NCI-H774 (cell line): ENCODE measurements around the gene WDR88.
"Not testable (repeated sequence)": the region's sequence is repeated elsewhere in the genome, so short reads cannot be mapped to it uniquely, and the experiment has no call there.

Experiments
- DNase-seq: peaks from one replicate; lab custom pipeline; 2025; lab: John Stamatoyannopoulos, UW

WDR88 gene

DNA sequence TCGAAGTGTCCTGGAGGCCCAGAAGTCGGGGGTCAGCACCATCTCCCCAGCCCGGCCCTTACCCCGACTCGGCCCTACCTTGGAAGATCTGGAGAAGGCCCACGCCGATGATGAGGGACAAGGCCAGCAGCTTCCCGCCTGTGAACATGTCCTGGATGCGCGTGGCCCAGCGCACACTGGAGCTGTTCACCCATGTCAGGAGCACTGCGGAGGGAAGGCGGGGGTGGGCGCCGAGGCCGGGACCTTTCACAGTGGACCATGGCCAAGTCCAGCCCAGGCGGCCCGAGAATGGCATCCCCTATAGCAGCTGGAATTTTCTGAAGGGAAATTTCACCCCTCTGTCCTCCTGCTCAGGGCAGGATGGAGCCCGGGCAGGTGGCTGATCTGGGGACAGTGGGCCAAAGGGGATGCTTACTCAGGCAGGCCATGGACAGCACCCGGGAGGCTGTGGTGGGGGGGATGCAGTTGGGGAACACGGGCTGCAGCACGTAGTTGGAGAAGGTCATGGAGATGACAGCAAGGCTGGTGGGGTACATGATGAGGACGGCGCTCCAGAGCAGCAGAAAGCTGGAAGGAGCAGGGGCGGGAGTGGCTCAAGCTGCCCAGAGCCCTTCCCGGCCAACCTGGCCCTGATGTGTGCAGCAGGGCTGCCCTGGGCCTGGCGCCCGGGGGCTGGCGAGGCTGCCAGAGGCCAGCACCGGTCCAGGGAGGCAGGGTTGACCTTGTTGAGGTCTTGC is 80.7 kb downstream of the WDR88 start:
- DNase-seq: no peak

DNA sequence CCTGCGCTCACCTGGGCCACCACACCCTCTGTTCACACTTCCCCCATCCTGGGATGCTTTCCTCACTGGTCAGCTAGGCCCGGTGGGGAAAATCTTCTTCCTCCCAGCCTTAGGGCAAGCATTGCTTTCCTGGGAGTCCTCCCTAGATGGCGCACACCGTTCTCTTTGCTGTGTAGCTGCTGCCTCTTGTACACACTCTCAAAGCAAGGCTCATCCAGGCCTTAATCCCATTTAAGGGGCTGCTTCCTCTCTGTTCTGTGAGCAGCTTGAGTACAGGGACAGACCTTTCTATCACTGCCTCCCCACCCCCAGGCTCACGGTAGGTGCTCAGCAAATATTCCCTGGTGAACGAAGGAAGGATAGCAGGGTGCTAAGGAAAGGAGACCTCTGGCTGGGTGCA is 82.7 kb downstream of the WDR88 start:
- DNase-seq: no peak

DNA sequence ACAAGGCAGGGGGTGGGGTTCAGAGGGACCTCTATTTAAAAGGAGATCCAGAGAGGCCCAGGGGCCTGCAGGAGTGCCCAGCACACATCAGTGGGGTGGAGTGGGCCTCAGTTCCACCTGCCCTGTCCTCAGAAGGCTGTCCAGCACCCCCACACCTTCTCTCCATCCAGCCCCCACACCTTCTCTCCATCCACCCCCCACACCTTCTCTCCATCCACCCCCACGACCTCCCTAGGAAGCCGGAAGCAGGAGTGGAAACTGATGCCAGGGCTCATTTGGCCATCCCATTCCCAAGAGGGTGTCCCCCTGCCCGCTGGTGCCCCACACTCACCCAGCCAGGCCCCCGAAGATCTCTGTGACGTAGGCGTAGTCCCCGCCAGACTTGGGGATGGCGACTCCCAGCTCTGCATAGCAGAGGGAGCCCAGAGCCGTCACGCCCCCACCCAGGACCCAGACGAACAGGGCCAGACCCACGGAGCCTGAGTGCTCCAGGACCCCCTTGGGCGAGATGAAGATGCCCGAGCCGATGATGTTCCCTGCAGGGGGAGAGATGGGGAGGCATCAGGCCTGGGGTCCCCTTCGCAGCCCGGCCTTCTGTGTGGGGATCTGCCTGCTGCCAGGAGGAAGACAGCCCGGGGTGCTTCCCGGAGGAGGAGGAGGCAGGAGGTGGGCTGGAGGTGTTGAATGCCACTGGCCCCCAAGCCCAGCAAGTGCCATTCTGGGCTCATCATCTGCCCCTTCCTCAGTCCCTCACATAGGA is 83.7 kb downstream of the WDR88 start:
- no peak for DNase-seq

DNA sequence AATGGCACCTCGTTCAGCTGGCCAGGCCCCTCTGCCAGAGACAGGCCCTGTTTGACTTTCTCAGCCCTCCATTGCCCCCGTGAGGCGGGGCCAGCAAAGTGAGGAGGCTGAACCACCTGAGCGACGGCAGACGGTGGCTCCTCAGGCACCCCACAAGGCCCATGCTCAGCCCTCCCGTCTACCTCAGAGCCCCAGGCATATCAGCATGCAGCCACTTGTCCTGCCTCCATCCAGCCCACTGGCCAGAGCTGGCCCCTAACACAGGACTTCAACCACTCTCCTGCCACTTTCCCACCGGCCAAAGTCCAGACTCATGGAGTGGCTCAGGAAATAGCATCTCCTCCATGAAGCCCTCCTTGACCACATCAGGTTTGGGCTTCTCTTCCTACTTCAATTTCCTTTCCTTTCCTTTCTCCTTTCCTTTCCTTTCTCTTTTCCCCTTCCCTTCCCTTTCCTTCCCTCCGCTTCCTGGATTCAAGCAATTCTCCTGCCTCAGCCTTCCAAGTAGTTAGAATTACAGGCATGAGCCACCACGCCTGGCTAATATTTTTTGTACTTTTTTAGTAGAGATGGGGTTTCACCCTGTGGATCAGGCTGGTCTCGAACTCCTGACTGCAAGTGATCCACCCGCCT is 84.4 kb downstream of the WDR88 start:
- DNase-seq: no peak

DNA sequence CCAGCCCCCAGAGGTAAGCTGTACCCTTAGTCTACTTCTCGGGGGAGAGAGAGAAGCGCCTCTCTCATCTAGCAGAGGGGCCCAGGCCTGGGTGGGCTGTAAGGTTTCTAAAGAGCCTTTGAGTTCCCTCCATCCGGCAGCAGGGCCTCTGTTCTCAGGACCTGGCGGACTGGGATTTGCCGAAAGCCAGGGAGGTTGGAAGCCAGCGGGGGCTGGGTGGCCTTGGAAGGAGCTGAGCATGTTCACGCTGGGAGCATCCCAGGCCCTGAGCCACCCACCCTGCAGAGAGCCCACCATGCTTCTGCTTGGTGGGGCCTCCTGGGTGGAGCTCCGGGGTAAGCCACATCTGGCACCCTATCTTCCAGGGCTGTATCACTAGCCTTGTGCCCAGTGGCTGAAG is 86.0 kb downstream of the WDR88 start:
- no peak for DNase-seq

DNA sequence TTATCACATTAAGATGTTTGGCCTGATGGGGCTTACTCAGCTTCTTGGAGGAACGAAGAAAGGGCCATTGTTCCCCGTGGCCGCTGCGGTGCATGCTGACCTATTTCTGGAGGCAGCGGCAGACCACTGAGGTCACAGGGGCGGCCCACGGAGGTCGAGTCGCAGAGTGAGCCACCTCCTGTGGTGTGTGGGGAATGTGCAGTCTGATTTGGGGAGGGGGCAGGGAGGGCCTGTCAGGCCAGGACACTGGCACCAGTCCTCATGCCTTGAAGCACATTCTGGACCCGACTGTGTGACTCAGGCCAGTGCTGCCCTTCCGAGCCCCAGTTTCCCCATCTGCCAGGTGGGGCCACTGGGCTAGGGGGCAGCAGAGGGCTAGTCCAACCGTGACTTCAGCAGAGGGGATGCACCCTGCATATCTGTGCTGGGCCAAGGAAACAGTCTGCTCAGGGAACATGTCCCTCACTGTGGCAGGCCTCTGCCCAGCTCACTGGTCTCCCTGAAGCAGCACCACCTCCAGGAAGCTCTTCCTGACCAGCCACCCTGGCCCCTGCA is 87.4 kb downstream of the WDR88 start:
- DNase-seq: no peak

DNA sequence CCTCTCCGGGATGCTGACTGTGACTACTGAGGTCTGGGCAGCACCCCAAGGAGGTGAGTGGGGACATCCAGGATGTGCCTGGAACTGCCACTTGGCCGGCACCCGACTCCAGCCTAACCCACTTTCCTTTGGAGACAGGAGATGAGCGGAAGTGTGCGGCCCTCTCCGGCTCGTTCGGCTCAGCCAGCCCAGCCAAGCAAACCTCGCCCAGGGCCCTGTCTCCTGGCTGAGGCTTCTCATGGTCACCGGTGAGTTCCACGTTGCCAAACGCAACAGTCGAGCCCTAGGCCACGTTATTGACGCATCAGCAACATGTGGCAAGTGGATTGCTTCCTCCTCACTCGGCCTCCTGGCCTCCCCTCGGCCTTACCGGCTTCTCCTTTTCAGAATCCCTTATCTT is 88.2 kb downstream of the WDR88 start:
- no peak for DNase-seq

DNA sequence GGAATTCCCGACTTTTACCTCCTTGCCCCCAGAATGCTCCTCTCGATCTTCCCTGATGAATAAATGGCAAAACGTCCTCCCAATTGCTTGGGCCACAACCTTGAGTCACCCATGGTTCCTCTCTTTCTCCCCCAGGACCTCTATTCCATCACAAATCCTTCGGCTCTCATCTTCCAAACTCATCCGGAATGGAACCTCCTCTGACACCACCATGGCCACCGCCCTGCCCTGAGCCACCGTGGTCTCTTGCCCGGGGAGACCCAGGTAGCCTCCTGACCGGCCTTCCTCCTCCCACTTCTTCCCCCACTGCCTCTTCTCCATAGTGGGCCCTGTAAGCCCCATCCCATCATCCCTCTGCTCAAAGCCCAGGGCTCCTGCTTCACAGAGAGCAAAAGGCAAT is 88.8 kb downstream of the WDR88 start:
- DNase-seq: no peak

DNA sequence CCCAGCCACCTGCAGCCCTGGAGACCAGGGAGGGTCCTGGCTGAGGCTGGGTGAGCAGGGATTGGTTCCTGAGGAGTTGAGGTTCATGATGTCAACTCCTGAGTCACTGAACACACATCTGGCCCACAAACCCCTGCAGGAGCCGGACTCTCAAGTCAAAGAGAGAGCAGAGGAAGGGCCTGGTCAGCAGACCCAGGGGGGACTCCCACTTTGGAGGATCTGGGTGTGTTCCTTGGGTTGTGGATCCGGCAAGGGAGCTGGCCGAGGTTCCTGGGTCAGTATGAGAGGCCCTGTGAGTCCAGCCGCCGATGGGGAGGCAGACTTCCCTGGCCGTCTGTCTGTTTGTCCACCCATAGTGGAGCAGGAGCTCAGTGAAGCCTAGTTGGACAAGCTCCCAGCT is 89.7 kb downstream of the WDR88 start:
- no peak for DNase-seq

DNA sequence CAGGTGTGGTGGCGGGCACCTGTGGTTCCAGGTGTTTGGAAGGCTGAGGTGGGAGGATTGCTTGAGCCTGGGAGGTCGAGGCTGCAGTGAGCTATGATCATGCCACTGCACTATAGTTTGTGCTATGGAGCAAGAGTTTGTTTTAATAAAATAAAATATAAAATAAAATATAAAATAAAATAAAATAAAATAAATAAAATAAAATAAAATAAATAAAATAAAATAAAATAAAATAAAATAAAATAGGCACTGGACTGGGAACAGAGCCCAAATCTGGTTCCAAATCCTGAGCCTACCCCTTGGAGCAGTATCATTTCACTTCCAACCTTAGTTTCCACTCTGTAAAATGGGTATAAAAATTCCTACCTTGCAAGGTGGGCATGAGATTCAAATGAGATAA is 90.3 kb downstream of the WDR88 start:
- not testable (repeated sequence) for DNase-seq

DNA sequence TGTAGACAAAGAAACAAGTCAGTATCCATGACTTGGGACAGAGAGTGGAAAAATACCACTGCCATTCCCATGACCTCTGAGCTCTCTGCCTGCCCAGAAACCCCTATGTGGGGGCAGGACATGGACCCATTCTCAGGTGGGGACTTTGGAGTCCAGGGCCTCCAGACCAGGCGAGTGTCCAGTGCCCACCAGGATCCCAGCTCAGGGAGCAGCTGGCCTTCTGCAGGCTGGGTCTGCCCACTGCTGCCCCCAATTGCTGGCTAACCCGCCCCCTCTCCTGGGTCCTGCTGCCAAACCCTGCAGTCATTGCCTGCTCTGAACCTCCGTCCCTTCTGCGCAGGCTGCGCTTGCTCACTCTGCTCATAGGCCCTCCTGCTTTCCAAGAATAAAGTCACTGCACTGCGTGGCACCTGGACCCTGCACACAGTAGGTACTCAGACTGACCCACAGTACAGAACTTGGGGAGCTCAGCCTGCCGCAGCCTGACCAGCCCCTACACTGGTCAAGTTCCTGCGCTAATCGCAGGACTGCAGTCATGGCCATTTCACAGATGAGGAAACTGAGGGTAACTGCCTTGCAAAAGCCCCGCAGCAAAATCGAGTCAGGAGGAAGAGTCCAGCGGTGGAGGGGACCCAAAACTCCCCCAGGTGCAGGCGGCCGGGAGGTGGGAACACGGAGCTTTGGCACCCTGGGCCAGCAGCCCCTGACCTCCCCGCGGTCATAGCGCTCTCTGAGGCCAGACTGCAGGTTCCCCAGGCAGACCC is 93.0 kb downstream of the WDR88 start:
- no peak for DNase-seq
